ENCODE measurements around the gene ZIC2. TPM values are rescaled to one million over a fixed set of nuclear protein-coding genes. Genes with fewer than 3 reads are reported as not detected.

Gene ZIC2
- polyA plus RNA-seq, 4 donors, result 0.06 to 0.53 (median 0.31) TPM

DNA sequence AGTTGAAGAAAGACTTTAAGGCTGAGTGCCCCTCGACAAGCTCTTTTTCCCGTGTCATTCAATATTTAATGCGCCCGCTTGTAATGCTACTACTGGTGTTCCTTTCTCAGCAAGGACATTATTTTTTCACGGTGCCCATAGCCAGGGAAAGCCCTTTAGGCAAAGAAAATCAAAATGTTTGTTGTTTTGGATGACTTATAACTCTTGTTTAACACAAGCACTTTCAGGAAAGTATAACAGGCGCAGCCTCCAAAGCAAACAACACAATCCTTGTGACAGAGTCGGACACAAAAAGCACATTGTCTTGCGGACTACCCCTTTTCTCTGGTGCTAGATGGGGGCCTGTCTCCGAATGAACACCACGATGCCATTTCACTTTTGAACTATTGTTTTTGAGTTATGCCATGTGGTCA lies 22.5 kb upstream of the ZIC2 start:
- DNase-seq (ENCODE audit: low read depth in 4 of 4, low spot score in 2 of 4), result no peak

DNA sequence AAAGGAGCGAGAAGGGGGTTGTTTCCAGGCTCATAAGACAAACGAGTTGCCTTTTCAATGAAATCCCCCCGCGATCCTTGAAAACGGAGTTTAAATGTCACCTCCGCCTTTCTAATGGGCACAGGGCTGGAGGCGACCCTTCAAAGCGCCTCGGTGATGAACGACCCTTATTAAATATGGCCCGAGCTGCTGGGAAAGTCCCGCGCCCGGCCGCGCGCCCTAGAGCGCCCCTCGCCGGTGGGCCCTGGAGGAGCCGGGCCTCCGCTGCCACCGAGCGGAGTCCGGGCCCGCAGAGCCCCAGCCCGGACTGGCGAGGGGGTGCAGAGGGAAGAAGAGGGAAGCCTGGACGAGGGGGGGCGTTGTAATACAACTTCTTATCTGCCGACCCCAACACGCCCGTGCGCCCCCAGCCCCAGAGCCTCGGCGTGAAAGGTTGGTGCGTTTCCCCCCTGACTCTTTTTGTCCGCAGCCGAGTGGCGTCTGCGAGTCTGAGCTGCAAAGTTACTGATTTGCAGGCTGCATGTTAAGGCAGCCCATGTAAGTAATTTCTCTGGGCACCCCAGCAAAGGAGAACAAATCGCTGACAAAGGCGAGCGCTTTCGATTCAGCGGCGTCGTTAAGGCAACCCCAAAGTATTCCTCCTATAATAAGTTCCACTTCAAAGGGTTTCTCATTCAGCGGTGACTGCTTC lies 21.9 kb upstream of the ZIC2 start:
- DNase-seq (ENCODE audit: low read depth in 4 of 4, low spot score in 2 of 4), result no peak

GRCh38 chr13:99960663-99961311 lies 20.8 kb upstream of the ZIC2 start:
- DNase-seq (ENCODE audit: low read depth in 4 of 4, low spot score in 2 of 4), result no peak

- DNase-seq (ENCODE audit: low read depth in 4 of 4, low spot score in 2 of 4), result no peak
These were observed 19.9 kb upstream of the ZIC2 start for GRCh38 chr13:99961636-99962035.

DNA sequence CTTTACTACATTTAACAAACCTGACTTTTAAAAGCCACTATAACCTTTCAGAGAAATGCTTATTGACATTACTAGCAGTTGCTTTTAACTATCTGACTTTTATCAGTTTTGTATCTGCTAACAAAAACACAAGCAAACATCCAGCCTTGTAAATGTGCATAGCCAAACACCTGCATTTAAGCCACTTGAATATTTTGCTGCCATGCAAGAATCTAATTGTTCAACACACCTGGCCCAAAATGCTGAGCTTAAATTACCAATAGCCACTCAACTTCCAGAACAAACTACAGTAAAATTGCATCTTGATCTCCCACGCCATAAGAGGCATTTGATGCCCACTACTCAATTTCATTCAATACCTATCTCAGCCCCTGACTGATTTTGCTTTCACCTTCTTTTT lies 19.3 kb upstream of the ZIC2 start:
- DNase-seq (ENCODE audit: low read depth in 4 of 4, low spot score in 2 of 4), result no peak

DNA sequence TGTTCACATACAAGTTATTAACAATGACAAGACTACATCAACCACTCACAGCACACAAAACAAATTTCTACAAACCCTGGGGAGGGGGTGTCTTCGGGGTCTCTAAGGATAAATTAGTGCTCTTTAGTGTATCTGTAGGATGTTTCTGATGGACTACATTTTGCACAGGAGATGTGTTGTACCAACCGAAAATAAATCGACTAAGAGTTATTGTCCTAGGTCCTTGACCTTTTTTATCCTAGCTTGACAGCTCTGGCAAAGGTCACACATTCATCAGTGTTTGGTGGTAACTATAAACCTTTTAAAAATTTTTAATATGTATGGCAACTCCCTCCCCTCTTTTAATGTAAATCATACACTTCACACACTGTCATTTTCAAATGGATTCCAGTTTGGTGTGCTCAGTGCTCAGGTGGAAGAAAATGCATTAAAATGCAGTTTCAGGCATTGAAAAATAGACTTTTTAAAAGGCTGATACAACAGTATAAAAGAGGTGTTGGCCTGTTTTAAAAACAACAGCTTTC lies 17.7 kb upstream of the ZIC2 start:
- no peak for DNase-seq (ENCODE audit: low read depth in 4 of 4, low spot score in 2 of 4)

DNA sequence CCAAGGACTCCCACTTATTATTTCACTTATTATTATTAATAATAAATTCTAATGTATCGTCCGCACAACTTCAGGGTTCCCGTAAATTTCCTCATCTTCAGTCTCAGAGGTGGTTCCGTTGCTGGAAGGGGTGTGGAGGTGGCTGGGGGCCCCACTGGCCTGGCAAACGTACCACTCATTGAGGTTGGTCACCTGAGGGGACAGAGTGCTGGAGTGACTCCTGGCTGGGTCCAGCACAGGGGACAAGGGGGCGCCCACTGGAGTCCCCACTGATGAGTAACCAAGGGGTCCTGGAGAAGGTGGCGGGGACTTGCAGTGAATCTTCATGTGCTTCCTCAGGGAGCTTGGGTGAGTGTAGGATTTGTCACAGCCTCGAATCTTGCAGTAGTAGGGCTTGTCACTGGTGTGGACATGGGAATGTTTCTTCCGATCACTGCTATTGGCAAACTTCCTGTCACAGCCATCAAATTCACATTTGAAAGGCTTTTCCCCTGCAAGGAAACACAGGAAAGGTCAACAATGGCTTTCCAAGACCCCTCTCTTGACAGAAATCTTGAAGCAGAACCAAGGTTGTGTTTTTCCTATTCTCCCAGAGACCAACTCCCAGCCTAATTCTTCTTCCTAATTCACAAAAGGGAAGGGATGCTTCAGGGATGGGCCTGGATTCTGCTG lies 16.1 kb upstream of the ZIC2 start:
- no peak for DNase-seq (ENCODE audit: low read depth in 4 of 4, low spot score in 2 of 4)

DNA sequence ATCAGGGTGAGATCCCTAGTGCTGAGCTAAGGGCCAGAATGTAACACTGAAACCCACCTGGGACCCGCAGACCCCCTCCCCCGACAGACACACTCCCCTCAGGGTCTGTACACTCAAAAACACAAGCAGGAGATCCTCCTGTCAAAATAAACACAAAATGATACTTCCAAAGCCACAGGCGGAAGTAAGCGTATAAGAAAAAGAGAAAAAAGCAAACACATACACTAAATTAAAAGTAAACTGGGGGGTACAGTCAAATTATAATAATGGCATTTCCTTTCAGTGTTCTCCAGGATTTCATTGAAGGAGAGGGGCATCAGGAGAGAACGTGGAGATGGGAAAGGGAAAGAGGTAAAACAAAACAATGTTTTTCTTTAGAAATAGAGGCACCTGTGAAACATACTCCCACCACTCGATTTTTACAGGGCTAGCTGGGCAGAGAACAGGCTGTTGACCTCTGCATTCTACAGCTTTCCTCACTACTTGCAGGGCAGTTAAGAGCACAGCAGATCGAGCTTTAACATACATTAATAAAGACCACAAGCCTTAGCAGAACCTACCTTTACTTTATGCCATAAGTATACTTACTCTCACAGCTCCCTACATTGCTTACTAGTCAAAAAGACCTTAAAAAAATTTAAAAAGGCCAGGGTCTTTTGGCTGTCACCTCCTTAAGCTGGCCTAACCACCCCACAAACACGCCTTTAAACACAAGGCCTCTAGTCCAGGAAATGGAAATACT lies 15.3 kb upstream of the ZIC2 start:
- no peak for DNase-seq (ENCODE audit: low read depth in 4 of 4, low spot score in 2 of 4)

GRCh38 chr13:99967498-99967868 lies 14.1 kb upstream of the ZIC2 start:
- DNase-seq (ENCODE audit: low read depth in 4 of 4, low spot score in 2 of 4), result no peak

- no peak for DNase-seq (ENCODE audit: low read depth in 4 of 4, low spot score in 2 of 4)
These were observed 13.6 kb upstream of the ZIC2 start for GRCh38 chr13:99967869-99968520.

GRCh38 chr13:99968521-99969452 lies 12.8 kb upstream of the ZIC2 start:
- DNase-seq (ENCODE audit: low read depth in 4 of 4, low spot score in 2 of 4), result no peak

- DNase-seq (ENCODE audit: low read depth in 4 of 4, low spot score in 2 of 4), result no peak
These were observed 12.1 kb upstream of the ZIC2 start for GRCh38 chr13:99969453-99969918.

GRCh38 chr13:99969919-99970650 lies 11.5 kb upstream of the ZIC2 start:
- no peak for DNase-seq (ENCODE audit: low read depth in 4 of 4, low spot score in 2 of 4)

GRCh38 chr13:99970651-99971575 lies 10.7 kb upstream of the ZIC2 start:
- DNase-seq (ENCODE audit: low read depth in 4 of 4, low spot score in 2 of 4), result no peak

DNA sequence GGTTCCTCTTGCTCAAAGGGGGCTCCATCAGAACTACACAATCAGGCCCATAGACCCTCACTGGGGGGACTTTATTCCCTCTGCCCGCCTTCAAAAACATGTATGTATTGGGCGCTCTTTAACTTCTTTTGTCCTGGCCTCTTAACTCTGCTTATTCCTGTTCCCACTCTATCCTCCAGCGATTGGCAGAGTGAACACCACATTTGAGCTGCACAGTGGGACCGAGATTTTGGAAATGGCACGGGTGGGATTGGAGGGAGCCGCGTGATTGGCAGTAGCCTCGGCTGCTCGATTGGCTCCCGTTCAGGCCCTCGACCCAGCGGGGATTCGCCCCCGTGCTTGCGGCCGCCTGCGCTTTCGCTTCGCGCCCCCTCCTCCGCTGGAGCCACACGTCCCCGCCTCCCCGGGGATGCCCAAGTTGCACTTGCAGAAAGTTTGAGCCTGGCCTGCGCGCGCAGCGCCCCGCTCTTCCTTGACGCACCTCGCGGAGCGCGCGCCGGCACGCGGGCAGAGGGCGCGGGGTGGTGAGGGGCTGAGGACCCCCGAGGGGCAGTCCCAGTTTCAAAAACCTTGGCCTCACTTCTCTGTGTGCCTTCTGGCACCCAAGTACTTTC lies 9.9 kb upstream of the ZIC2 start, which contains the start of gene ZIC5:
Gene ZIC5, minus strand, starts transcription at position 192 of the 614 bp plus-strand sequence. Its CDS starts 164 bp downstream, at position 28.
- DNase-seq (ENCODE audit: low read depth in 4 of 4, low spot score in 2 of 4), result no peak

DNA sequence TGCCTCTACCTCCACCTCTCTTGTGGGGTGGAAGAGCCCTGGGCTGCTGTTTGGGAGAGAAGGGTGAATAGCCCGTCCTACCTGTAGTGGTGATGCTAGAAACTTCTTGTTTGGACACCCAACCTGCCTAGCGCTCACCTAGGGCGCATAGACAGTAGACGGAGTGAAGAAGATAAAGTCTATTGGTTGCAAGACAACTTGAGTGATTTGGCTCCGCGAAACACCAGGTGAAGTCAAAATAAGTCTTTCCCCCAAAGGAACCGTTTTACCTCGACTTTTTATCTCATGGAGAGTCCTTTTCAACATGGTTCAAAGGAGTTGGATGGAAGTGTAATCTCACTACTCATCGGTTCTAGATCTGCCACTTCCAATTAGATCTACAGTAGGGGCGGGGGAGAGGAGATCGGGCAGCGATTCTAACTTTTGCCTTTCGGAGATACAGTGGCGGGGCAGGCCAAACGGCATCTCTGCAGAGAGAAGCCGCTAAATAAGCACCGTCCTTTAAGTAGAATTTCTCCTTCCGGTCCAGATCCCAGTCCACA lies 9.3 kb upstream of the ZIC2 start:
- no peak for DNase-seq (ENCODE audit: low read depth in 4 of 4, low spot score in 2 of 4)

All from left renal cortex interstitium (tissue), 4 donors.